Effector CD4-positive, alpha-beta T cell (primary cell): ENCODE data around the gene LRP5.

Experiments used
- DNase-seq: peaks from one replicate; pipeline ENCODE4 v3.0.0-alpha.2; 2020

The LRP5 gene

DNA sequence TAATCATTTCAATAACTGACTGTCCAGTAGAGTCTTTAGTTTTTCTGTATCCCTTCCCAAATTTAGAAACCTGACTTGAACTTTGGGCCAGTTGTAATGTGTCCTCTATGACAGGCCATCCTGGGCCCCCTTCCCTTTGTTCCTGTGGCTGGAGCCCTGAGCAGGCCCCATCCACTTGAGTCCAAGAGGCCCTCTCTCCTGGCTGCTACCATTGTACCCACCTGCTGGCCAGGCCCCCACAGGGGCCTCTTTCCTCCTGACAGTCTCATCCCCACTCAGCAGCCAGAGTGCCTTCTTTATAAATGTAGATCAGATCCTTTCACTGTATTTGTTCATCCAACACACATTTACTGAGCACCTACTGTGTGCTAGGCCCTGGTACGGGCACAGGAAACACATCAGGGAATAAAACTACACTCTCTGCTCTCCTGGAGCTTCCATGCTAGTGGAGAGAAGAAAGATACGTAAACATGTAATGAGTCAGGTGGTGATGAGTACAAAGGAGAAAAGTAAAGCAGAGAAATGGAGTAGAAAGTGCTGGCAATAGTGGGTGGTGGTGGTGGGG is 2.7 kb upstream of the LRP5 start:
- no peak for DNase-seq

DNA sequence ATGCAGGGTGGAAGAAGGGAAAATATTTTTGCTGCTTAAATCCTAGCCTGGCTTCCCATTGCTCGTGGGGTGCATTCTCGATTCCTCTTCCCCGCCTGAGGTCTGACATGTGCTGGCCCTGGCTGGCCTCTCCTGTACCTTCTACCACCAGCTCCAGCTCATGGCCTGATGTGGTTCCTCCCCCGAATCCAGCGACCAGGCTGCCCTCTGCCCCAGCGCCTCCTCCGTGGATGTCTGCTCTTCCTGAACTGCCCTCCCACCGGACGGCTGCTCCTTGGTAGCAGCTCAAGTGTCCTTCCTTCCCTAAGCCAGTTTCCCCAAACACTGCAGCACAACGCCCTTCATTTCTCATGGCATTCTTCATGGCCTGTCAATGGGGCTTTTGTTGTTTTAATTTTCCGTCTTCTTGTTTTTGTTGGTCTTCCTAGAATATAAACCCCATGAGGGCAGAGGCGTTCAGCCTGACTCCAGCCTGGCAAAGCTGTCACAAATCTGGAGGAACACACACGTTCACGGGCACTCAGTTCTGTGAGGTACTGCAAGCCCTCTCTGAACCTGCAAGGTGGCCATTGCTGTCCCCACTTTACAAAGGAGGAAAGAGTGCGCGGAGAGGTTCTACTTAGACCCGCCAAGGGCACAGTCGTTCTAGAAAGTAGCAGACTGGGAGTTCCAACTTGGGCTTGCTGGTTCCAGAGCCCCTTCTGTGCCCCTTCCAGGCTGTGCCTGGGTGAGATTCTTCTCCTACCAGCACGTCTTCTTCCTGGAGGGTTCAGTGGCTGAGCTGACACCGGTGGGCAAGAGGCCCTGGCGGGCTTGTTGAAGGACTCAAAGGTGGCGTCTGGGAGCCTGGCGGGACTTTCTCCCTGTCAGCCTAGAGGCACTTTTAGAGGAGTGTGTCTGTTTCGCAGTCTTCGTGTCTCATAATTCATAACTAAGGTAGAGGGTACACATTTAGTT is 953 bp upstream of the LRP5 start:
- no peak for DNase-seq

DNA sequence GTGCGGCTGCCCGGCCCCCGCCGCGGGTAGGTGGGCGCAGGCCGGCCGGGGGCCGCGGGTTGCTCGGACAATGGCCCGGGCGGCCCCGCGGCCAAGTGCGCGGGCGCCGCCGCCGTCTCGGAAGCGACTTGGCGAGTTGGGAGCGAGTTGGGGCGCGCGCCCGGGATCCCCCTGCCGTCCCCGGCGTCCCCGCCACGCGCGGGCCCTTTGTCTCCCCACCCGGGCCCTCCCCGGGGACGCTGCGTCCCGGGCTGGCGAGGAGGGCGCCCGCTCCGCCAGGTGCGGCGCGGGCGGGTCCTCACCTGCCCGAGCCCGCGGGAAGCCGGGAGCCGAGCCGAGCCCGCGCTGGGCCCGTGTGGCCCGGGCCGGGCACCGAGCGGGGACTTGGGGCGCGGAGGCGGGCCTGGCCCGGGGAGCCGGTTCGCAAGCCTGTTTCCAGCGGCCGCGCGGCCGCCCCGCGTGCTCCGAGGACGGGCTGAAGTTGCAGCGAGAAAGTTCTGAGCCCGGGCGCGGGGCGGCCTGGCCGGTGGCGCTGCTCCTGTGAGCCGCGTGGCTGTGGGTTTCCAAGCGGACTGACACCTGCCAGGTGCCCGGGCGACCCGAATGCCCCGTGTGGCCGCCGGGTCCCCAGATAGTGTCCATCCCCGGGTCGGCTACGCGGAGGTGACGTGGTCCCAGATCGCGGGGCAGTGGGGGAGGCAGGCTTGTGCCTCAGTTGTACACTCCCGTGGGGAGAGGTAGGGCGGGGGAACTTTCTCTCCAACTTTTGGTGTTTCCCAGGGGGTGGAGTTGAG is 586 bp downstream of the LRP5 start:
- no peak for DNase-seq

DNA sequence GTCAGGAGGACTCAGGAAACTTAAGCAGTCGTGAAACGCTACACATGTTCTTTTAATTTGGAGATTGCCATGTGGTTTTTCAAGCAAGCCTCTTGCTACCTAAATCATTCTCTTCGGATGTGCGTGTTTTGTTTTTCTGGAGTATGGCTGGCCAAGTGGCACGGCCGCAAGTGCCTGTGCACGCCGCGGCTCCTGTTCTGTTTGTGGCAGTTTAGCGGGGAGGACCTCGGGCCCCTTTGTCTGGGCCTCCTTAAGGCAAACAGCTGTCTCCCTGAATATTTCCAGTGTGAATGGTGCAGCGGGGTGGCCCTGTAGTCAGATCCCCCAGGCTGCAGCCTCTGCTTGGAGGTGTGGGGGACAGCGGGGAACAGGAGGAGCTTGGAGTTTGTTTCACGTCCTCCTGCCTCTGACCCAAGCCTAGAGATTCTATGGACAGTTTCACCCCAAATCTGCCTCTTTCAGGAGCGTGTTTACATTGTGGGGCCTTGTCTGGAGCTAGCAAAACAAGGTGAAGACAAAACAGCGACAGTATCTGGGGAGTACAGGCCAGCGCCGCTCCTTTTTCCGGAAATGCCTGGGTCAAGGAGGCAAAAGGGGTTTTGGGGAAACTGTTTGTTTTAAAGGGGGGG is 1.3 kb downstream of the LRP5 start:
- no peak for DNase-seq

DNA sequence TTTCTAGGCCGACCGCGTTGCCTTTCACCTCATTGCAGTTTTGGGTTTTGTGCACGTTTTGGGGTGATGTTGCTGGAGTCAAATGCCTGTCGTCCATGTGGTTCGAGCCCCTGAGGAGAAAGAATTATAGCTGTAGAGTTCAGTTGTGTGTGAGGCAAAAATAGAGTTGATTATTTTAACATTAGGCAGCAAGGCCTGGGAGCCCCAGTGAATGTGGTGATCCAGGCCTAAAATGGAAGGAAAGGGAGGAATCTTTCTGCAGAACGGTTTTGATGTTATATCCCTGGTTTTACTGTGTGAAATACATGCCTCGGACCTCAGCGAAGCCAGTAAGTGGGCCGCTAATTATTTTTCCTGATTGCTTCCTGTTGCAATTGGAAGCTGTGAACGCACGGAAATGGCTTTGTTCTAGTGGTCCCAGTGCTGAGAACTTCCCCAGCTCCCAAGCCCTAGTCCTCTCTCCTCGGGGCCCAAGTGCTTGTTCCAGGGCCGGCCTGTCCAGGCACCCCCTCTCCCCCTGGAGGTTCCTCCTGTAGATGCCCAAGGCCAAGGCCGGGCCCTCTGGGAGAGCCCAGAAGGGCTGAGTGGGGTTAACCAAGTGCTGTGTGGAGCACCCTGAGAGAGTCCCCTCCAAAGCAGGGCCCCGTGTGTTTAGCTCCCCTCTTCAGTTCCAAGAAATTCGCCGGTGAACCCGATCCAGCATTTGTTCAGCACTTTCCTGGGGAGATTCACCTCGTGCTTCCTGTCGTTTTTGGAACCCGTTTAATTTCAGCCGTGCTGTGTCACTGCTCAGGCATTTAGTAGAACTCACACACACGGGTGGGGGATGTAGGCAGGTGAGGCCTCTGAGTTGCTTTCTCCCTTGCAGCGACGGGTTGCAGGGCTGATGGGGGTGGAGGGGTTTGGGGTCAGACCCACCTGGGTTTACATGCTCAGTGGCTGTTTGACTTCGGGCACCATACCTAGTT is 2.1 kb downstream of the LRP5 start:
- no peak for DNase-seq

DNA sequence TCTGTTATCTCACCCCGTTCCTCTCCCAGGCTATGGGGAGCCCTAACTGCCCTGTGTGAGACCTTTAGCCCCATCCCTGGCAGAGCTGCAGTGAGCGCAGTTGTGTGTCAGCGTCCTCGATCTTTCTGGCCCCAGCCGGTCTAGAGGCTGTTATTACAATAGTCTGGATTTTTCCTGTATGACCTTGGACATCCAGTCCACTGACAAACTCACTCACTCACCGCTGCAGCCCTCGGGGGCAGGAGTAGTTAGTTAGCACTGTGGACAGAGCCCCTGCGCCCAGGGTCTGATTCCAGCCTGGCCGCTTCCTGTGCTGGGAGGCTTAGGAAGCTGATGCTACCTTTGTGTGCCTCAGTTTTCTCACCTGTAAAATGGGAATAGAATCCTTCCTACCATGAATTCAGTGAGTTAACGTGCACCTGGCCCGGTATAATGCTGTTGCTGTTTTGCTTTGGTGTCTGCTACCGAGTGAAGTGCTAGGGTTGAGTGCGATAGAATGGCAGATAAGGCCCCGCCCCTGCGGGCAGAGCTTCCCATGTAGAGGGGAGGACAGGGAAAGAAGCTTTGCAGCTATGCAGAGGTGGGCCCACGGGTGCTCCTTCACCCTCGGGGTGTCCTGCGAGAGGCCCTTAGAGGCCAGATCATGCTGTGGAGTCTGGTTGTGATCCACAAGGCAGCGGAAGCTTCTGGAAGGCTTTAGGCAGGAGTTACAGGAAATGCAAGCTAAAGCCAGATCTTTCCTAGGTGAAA is 3.0 kb downstream of the LRP5 start:
- DNase-seq = no peak

DNA sequence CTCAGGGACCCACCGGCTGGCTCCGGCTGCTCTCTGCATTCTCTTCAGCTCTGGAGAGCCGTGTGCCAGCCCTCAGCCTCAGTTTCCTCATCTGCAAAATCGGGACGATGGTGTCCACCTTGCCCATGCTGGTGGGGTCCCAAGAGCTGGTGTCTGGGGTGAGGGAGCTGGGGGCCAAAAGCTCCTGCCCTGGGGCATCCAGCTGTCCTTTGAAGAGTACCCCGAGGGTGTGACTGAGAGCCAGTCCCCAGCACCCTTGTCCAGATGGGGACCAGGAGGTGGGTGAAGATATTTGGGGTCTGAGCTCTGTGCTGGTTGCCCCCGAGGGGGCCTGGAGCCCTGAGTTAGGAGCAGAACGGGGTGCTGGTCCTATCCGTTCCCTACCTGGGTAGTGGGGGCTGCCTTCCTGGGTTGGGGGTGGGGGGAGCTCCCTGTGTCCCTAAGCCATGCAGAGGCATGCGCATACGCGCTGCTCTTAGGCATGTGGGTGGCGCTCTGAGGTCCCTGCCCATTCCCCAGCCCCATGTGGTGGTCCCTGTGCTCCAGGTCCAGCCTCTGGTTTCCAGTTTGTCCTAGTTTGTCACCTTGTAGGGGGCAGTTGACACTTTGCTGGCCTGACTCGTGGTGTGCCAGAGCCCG is 4.9 kb downstream of the LRP5 start:
- no peak for DNase-seq

DNA sequence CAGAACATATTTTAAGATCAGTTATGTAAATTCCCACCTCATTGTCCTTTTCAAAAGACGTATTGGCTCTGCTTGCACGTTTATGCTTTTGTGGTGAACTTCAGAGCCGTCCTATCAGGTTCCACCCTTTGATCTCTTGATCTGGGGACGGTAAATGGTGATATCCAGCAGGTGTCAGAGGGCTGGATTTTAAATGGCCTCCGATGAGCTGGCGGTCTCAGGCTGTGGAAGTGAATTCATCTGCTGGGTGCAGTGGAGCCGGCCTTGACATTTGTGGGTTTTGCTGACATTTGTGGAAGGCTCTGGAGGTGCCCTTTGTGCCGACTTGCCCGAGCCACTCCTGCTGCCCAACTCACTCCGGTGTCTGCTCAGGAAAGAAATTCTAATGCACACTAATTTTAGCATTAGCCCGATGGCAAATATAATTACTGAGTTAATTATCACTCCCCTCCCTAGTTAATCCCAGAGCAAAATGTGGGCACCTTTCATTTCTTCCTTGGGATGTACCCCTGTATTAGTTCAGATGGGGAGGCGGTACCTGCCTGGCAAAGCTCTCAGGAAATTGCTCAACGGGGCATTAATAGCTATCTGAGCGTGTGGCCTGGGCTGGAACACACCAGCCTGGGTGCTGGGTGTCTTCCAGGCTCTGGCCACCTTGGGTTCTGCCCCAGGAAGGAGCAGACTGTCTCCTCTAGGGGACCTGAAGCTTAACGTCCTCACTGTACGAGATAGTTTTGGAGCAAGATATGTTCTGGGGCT is 9.1 kb downstream of the LRP5 start:
- no peak for DNase-seq

DNA sequence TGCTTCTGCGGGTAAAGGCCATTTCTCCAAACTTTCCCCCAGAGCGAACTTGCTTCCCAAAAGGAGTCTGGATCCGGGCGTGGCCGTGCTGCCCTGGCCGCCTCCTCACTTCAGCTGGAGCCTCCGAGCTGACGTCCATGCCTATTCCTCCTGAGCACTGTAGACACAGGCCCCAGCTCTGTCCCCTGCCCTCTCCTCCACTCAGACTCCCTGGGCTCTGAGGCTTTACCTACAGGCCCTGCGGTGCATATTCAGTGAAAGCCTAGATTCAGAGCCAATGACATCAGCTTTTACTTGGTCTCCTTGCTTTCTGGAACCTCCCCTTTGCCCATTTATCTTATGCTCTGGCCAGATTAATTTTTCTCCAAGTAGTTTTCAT is 9.7 kb downstream of the LRP5 start:
- no peak for DNase-seq

DNA sequence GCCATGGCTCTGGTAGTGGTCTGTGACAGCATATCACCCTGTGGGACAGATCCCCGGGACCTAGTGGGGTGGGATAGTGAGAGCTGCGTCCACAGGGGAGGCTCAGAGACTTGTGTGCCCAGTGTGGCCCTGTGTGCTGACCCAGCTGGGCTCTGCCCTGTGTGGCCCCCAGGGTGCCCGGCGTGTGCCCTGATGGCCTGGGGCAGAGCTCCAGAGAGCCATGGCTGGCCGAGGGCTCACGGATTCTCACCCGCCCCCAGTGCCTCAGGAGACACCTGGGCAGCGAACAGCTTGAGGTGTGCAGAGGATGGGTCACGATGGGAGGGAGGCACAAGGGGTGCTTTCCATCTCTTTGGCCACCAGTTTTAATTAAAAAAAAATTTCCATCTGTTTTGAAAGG is 11.8 kb downstream of the LRP5 start:
- no peak for DNase-seq

DNA sequence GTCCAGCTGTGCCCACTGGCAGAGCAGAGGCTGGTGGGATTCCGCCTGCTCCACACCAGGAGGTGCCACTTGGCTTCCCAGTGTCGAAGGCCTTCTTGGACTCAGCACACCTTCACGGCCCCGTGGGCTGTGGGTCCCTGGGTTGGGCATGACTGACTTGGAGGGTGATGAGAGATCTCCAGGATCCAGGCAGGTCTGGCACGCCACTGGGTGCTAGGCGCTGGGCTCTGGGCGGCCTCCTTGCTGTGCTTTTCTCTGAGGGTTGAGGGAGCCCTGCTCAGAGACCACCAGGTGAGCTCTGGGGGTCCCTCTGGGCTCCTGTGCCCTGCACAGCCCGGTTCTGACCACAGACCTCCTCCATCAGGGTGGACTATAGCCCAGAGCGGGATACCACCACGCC is 12.3 kb downstream of the LRP5 start:
- no peak for DNase-seq

DNA sequence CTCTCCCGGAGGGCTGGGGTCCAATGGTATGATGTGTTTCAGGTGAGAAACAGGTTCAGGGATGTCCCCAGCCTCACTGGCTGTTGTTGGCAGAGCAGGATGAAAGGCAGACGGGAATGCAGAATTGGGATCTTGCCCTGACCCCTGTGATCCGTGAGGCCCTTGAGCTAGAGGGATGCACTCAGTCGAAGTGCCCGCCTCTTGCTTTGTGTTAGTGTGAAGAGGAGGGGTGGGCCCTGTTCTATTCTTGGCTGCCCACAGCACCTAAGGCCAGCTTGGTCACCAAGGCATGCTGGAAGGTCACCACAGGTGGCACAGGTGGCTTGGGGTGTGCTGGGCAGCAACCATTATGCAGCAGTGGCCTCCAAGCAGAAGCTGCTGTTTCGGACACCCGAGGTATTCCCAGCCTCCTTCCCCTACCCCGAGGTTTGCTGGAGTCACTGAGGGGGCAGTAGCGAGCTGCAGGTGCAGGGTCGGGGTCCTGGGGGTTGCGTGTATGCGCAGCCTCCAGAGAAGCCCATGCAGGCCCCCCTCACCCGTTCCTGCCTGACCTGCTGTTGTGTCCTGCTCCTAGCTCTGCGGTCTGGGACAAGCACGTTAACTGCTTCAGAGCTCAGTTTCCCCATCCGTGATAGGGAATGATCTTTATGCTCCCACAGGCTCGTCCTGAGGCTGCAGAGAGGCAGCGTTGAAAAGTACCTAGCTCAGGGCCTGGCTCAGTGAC is 13.0 kb downstream of the LRP5 start:
- DNase-seq = no peak

DNA sequence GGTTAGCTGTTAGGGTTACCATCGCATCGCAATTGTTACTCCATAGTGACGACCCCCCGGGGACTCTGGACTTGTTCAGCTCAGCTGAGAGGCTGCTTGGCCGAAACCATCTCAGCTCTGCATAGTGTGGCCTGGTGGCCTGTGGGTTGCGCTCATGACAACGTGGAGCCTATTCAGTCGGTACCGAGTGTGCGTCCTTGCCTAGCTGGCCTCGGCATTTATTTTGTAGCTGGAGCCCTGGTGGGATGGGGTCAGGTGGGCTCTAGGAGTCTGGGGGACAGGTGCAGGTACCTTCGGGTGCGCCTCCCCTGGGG is 13.5 kb downstream of the LRP5 start:
- DNase-seq = no peak

DNA sequence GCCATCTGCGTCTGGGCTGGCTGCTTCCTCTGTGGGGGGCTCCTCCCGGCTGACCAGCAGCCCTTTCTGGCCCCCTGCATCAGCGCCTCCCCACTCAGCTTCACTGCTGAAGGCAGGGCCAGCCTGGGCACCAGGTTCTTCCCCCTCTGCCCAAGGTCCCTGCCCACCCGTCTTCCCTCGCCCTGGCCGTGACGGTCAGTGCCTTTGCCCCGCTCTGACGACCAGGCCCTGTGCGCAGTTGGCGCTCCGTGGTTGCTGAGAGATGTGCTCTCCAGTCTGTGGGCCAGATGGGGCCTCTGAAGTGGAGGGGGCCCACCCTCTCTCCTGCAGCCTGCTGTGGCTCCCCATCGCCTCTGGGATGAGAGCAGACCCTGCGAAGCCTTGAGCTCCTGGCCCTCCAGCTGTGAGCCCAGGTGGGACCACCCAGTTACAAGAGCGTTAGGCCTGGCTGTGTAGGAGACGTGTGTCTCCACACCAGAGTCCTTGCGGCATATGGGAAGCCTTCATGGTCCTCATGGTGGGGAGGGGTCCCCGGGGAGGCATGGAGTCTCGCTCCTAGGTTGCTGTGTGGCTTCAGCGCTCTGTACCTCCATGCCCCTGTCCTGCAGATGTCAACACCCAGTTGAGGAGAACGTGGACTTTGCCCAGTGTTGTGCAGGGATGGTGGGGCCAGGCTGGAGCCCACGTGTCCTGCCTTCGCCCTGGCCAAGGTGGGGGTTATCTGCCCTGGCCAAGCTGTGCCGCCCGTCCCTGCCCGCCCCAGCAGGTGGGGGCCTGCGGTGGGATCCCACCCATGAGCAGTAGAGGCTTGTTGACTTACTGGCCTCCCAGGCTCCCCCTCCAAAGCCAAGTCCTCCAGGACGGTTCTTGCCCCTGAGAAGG is 14.2 kb downstream of the LRP5 start:
- DNase-seq = no peak

DNA sequence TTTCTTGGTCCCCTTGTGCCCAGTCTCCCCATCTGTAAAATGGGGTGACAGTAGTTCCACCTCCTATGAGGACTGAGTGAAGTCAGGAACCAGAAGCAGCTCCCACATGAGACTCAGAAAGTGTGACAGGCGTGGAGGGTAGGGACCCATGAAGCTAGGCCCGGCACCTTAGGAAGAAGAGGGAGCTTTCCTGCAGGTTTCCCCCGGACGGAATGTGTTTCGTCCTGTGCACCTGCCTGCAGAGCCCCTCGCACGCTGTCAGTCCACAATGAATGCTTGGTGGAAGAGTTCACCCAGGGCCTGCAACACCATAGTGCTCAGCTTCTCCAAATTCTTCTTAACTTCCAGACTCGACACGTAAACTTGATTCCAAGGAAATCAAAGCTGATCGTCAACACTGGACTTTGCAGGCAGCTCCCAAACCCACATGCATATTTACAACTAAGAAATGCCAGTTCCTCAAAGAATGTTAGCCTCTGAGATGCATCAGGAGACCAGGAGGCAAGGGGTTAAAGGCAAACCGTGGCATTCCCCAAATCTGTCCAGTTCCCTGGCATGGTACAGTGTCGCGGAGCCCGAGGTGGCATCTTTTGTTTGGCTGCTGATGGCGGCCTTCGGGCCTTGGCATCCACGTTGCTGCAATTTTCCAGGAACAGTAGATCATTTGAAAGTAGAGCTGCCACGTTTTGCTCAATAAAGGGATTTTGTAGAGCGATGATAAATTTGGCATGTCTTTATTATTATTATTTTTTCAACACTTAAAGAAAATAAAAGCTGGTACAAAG is 15.4 kb downstream of the LRP5 start:
- no peak for DNase-seq

DNA sequence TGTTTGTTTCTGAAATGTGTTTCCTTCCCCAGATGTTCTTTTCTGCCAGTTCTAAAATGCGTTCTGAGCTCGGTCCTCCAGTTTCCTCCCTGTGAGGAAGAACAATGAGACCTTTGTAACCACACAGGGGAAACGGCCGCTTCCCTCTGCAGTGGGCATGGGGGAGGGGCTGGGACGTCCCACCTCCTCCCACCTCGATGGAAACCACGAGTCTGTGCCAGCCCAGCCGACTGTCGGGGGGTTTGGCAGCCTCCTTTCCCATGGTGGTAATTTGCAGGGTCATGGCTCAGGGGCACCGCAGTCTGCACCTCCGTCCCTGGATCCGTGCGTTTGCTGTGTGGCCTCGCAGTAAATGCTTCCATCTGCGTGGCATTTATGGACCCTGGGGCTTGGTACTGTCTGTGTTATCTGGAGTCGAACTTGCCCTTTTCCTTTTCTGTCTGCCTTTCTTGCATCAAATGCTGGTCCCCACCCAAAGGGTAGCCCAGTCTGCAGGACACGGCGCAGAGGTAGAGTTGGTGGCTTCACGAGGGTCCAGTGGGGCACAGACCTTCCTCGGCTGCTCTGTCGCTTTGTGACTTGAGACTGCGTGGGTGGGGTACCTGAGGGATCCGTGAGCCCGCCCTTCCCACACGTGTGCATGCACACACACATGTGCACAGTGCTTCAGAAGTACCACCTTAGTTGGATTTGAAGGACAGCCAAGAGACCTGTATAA is 16.1 kb downstream of the LRP5 start:
- no peak for DNase-seq

DNA sequence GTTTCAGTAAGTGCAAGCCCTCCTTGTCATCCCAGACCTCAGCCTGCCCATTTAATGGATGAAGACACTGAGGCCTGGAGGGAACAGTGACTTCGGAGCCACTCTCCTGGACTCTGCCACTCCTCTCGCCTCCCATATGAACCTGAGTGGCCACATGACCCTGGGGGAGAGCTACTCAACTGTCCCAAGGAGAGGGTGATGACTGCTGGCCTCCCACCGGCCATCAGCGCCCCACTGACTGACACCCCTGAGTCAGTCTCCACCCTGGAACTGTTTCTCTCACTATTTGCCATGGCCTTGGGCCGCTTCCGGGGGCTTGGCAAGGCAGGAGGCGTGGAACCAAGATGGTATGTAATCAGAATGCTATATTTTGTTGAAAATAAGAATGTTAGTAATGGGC is 17.1 kb downstream of the LRP5 start:
- DNase-seq = no peak
